Testis (tissue), 2 donors: ENCODE results near the gene SERPINB6.

Source experiments
- CTCF ChIP-seq, 3 experiments: fragments of 450-650 bp in 2 of 3; fragments of 200-600 bp in 1 of 3; sonication (generic) in 1 of 3; IDR thresholded peaks; one replicate each; pipeline ENCODE4 v1.5.1; 2016 to 2019; ENCODE audit warnings: antibody characterized with exemption in 3 of 3, mild to moderate bottlenecking in 2 of 3, moderate library complexity in 1 of 3
- POLR2A ChIP-seq: fragments of 450-650 bp; IDR thresholded peaks from one replicate; pipeline ENCODE4 v1.6.1; 2017; ENCODE audit warnings: antibody characterized with exemption, mild to moderate bottlenecking, moderate library complexity

- TF ChIP-seq CTCF (IDR thresholded peaks at IDR 0.05) (no peak), POLR2A (no peak)
Observed at GRCh38 chr6:2945153-2945452, 26.3 kb downstream of the SERPINB6 start.
